ENCODE measurements around the gene PLPP6. TPM values are rescaled to one million over a fixed set of nuclear protein-coding genes. Genes with fewer than 3 reads are reported as not detected.

PLPP6 gene
- total RNA-seq, 1 donor from 2014 or later = 4.2 TPM

DNA sequence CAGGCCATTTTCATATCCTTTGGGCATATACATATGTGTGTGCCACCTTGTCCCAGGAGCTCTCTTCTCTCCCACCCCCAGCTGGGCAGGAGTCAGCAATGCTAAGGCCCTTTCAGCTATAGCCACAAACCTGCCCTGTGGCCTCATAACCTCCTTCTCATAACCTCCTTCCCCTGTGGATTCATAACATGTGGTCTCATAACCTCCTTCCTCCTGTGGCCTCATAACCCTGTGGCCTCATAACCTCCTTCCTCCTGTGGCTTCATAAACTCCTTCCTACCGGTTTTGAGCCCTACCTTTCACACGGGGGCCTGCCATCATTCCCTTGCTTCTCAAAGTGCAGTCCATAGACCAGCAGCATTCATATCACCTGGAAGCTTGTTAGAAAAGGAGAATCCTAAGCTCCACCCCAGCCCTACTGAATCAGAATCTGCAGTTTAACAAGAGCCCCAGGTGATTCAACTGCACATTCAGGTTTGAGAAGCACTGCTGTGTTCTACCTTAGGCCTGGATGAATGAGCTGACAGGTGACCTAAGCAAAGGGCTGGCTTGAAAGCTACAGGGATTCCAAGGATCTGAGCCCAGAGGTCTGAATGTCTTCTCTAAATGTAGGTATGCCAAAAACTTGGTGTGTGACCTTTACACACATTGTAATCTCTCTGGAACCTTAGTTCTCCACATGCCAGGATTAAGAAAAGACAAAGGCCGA, 41.9 kb upstream of the PLPP6 start:
- TF ChIP-seq, protein P1, sequence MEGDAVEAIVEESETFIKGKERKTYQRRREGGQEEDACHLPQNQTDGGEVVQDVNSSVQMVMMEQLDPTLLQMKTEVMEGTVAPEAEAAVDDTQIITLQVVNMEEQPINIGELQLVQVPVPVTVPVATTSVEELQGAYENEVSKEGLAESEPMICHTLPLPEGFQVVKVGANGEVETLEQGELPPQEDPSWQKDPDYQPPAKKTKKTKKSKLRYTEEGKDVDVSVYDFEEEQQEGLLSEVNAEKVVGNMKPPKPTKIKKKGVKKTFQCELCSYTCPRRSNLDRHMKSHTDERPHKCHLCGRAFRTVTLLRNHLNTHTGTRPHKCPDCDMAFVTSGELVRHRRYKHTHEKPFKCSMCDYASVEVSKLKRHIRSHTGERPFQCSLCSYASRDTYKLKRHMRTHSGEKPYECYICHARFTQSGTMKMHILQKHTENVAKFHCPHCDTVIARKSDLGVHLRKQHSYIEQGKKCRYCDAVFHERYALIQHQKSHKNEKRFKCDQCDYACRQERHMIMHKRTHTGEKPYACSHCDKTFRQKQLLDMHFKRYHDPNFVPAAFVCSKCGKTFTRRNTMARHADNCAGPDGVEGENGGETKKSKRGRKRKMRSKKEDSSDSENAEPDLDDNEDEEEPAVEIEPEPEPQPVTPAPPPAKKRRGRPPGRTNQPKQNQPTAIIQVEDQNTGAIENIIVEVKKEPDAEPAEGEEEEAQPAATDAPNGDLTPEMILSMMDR (conservative IDR thresholded peaks at IDR 0.05; ENCODE audit: low read depth, low read length) = no peak
- H3K4me3 ChIP-seq (ENCODE audit: low read depth, low read length) = no peak overlapping the region
- no peak for DNase-seq (ENCODE audit: low read depth)

DNA sequence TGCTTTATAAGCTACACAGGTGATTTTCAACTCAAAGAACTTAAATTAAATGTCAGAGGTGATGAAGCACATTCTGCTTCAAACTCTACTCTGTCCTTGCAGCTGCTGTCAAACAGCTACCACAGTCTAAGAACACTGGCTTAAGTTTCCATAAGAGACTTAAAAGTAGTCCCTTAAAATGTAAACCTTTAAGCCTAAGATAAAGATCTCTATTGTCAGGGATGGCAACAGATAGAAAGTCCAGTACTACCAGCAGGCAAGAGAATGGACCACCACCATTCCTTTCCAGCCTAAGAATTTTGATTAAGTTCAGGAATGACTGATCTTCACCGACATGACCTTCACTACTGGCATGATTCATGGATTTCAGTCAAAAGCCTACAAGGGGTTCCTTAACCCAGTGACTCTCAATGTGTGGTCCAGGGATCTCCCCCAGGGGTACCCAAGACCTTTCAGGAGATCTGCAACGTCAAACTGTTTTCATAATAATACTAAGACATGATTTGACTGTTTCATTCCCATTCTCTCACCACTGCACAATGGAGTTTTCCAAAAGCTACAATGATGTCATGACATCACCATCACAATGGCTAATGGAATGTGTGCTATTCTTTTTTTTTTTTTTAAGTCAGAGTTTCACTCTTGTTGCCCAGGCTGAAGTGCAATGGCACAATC, 41.1 kb upstream of the PLPP6 start:
- no peak for DNase-seq (ENCODE audit: low read depth)
- H3K4me3 ChIP-seq (ENCODE audit: low read depth, low read length) = no peak overlapping the region
- TF ChIP-seq, protein P1 (conservative IDR thresholded peaks at IDR 0.05; ENCODE audit: low read depth, low read length) = no peak

DNA sequence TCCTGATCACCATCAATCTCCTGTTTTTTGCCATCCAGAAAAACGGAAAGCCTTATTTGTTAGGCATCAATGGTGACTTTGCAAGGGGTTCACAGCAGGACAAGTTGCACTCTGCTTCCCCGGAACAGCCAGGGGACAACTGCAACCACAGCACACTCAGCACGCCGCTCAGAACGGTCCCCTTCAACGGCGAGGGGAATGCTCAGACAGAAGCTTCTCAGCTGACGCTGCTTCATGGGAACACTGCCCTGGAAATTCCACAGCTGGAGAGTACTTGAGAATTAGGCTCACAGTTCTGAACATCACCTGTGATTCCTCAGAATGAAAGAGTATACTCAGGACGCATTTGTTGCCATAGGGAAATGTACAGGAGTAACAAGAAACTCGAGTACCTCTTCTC, 40.1 kb upstream of the PLPP6 start:
- H3K4me3 ChIP-seq (ENCODE audit: low read depth, low read length) = no peak overlapping the region

DNA sequence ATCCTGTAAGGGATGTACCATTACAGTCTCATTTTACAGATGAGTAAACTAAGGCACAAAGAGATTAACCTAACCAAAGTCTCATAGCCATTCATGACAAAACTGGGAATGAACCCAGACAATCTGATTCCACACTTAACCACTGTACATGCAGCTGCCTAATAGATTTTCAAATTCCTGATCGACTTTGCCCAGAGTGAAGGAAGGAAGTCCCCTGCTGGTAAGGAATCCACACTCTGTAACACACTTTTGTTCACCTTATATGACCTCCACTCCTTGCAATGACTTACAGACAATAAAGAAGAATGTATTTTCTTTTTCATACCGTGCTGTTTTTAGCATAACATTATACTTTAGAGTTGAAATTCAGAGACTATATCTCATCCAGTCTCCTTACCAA, 31.3 kb upstream of the PLPP6 start:
- TF ChIP-seq, protein P1 (conservative IDR thresholded peaks at IDR 0.05; ENCODE audit: low read depth, low read length) = no peak
- no peak overlapping the region for H3K4me3 ChIP-seq (ENCODE audit: low read depth, low read length)
- no peak for DNase-seq (ENCODE audit: low read depth)

More for the DNA sequence above, 40.1 kb upstream of the PLPP6 start:
- no peak for DNase-seq (ENCODE audit: low read depth)
- TF ChIP-seq, protein P1 (conservative IDR thresholded peaks at IDR 0.05; ENCODE audit: low read depth, low read length) = no peak

DNA sequence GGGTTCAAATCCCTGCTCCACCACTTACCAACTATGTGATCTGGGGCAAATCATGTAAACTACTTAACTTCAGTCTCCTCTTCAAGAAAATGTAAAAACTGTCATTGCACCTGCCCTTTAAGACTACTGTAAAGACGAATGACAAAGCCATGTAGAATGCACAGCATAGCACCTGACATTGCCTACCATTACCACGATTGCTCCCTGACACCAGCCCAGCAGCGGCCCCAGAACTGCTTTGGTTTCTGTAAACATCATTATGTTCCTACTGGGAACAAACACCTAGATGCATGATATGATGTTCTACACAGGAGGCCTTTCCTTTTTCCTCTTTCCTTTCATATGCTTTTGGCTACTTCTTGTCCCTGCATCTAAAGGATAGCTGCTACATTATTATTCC, 23.1 kb upstream of the PLPP6 start:
- H3K4me3 ChIP-seq (ENCODE audit: low read depth, low read length) = no peak overlapping the region
- DNase-seq (ENCODE audit: low read depth) = no peak
- TF ChIP-seq, protein P1 (conservative IDR thresholded peaks at IDR 0.05; ENCODE audit: low read depth, low read length) = no peak

DNA sequence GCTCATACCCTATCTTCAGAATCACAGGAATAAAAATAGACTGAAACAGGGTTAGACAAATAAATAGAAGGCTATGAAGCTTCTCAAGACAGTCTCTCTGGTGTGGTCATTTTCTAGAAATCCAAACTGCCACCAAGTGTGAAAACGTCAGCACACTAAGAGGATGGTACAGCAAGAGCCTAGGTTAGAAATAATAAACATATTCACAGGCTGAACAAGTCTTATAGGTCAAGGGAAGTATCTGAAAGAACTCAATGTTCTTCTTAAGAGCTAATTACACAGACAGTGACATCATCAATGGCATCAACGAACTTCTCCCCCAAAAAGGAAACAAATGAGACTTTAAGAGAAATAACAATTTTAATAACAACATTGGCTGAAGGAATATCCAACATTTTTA, 22.7 kb upstream of the PLPP6 start:
- H3K4me3 ChIP-seq (ENCODE audit: low read depth, low read length) = no peak overlapping the region
- TF ChIP-seq, protein P1 (conservative IDR thresholded peaks at IDR 0.05; ENCODE audit: low read depth, low read length) = no peak
- DNase-seq (ENCODE audit: low read depth) = no peak

Measured in epithelial cell of proximal tubule (primary cell).